ENCODE data around the gene ATPAF1.

GRCh38 chr1:46659307-46659870, 8.8 kb downstream of the ATPAF1 start:
- TF ChIP-seq CTCF (IDR thresholded peaks at IDR 0.05; ENCODE audit: low read depth, low read length, poor library complexity, severe bottlenecking) (no peak), EZH2phosphoT487 (IDR thresholded peaks at IDR 0.05; ENCODE audit: borderline replicate concordance, low read length) (no peak)
